Inflammatory macrophage treated with lipopolysaccharide for 1 hour (primary cell): ENCODE data around the gene NPFF.
"Not testable (repeated sequence)": the region's sequence is repeated elsewhere in the genome, so short reads cannot be mapped to it uniquely, and the experiment has no call there.

ENCODE experiments used
- DNase-seq, 2 donors: peaks; one replicate each; pipeline ENCODE4 v3.0.0-alpha.2; 2020 to 2022

The NPFF gene

DNA sequence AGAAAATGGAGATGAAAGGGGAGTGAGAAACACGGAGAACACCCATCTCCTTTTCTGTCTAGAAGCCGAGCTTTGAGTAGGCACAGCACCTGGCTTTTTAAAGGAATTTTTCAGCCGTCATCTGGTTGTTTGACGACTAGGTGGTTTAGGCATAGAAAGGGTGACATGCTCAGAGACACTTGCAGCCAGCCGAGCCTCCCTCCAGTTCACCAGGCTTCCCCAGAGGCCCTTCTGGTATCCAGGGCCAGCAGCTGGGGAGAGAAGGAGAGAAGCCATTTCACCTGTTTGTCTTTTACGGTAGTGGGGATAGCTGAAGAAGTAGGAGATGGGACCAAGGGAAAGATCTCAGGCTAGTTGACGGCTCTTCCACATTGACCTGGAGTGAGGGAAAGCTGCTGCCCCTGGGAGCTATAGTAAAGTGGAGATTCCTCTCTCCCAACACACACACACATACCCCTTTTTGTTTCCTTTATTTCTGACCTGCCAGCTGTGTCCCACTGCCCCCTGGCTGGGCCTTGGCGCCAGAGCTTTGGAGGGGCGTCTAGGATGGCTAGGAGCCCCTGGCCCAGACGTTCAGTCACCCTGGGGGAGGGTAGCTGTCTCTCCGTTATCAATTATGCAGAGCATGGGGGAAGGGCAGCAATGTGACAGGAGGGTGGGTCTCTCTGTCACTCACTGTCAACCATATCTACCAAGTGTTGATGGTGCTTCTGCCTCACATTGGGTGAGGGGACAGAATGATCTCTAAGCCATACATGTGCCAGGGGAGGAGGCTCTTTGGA is 13.5 kb downstream of the NPFF start:
- no peak for DNase-seq

DNA sequence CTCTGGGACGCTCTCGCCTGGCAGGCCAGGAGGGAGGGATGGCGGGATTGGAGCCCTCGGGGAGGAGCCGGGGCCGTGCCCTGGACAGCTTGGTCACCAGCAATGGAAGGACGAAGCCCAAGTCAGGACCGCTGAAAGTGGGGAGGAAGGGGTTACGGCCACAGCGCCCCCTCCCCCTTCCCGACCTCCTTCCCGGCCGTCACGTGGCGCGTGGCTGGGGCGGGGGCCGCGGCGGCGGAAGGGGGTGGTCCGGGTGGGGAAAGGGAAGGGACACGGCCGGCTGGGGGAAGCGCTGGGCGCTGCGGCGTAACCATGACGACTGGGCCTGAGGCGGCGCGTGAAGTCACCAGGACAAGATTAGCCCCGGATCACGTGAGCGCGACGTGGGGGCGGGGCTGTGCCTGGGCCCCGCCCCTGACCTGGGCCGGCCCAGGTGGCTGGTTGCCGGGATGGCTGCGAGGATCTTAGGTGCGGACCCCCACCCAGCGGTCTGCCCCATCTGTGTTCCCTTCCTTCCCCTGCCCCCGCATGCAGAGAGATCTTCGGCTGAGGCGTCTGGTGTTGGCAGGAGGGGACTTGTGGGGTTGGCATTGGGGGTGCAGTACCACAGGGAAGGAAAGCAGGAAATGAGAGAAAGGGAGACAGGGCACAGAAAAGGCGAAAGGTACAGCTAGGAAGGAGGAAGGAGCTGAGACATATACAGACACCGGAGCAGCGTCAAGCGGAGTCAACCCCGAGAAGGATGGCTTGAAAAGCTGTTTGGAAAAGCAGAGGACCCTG is 14.3 kb downstream of the NPFF start:
- DNase-seq, result peak; percentile 72 to 83

DNA sequence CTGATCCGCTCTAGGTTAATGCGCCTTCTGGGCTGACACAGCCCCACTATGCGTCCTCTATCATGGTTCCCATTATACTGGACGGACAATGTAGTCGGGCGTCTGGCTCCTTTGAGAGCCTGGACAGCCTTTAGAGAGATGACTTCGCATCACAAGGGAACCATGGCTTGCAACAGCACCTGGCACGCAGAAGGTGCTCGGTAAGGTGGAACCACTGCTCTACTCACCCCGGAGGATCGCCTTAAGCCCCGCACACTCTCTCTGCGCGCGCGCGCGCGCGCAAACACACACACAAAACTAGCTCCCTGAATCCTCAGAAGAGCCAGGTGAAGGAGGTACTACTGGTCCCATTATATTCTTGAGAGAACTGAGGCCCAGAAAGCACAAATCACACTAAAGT is 15.1 kb downstream of the NPFF start:
- no peak for DNase-seq

DNA sequence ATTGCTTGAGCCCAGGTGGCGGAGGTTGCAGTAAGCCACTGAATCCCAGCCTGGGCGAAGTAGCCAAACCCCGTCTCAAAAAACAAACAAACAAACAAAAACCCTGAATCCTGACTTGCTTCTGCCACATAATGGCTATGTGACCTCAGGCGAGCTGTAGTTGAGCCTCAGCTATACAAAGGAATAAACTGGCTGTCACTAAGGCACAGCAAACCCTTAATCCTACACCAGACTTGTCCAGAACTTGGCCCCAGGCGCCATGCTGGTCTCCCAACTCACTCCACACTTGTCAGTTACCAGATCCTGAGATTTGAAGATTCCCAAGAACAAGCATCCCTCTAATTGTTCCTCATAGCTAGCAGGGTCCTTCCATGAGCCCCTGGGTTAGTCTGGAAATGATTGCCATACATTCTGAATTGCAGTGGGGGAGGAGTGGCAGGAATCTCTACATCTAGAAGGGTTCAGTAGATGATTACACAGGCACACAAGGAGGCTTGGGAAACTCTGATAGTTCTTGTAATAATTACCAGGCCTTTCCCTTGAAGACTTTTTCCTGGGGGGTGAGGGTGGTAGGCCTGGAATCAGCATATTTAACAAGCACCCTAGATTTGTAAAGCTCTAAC is 17.9 kb downstream of the NPFF start:
- DNase-seq, result no peak

DNA sequence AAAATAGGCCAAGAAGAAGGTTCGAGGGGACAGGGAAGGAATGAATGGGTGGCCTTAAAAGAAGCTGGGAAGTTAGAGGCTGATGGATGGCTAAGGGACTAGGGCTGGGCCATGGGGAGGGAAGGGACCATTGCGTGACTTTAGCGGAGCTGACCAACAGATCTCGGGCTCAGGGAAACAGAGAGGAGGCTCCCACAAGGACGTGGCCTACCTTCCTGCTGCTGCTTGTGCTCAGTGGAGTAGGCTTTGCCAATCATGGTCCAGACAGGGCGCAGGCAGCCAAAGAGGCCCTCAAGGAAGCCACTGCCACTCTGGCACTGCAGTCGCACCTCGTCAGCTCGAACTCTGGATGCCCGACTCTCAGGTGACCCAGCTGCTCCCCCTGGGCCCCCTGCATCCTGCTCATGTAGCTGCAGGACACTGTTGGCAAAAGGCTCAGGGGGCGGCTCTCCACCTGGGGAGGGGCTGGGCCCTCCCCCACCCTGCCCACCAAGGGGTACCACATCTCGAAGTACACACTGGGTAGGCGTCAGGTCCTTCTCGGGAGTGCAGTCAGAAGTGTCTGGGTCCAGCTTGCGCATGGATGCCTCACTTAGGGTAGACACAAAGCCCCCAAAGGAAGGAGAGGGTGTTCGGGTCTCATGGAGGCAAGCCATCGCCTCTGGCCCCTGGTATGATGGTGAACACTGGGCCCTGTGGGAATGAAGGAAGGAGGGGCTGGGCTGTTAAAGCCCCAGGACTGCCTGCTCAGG is 20.4 kb downstream of the NPFF start:
- DNase-seq, result no peak

DNA sequence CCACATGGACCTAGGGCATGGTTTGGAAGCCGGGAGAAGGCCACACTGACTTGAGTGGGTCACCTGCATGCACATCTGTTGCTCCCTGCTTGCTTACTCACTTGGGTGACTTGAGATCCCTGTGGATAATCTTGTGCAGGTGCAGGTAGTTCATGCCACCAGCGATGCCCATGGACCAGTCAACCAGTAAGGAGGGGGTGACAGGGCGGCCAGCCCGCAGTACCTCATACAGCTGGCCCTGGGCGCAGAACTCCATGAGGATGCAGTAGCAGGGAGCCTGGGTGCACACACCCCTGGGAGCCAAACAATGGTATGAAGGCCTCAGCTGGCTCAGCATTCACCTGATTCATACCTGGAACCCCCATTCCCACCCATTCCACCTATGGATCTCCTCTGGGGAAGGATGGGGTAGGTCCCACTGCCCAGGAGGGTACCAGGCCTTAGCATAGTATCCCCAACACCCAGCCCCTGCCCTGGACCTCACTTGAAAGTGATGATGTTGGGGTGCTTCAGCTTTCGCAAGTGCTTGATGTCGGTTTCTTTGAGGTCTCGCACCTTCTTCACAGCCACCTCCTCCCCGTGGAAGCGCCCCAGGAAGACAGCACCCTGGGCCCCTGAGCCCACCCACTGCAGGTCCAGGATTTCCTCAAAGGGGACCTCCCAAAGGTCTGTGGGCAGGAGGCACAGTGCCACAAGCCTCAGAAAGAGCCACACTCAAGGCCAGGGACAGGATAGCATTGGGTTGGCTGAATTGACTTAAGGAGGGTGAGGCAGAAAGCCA is 21.1 kb downstream of the NPFF start:
- DNase-seq, result no peak

DNA sequence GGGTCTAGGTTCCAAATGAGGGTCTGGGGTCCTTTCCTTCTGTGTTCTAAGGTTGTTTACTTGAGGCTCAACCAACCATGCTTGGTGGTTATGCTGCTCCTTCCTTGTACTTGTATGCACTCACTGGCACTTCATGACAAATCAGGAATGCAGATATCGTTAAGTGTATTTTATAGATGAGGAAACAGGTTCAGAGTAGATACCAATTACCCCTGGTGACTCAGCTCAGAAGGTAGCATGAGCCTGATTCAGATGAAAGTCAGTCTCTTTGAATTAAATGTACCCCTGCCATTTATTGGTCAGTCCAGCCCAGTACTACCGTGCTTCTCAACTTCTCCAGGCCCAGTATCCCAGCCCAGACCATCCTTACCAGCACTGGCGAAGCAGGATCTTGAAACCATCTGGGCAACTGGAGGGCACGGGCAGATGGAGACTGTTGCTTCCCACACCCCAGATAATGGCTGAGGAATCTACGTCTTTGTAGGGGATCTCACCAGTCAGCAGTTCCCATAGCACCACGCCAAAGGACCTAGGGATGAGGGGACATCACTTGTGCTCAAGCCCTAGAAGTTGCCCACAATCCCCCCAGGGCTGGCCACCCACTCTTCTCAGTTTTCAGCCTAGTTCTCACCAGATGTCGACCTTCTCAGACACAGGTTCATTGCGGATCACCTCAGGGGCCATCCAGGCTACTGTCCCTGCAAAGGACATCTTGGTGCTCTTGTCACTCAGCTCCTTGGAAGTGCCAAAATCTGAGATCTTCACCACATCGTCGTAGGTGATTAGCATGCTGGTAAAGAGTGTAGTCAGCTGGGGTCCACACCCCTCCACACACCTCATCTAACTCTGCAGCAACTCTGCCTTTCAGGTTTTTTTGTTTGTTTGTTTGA is 22.4 kb downstream of the NPFF start:
- no peak for DNase-seq

DNA sequence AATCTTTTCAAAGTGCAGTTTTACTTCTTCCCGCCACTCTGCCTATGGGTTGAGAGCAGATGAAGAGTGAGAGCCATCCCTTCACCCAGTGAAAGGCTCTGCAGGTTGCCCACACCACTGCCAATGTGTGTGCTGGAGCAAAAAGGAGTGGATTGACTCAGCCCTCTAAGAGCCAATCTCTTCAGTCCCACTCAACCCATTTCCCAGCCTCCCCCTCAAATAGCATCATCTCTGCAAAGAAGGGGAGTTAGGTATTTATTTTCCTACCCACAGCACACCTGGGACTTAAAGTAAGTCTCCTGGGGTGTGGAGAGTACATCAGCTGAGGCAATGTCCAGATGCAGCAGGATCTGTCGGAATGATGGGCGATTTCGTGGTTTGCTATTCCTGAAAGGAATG is 23.3 kb downstream of the NPFF start:
- DNase-seq, result no peak

DNA sequence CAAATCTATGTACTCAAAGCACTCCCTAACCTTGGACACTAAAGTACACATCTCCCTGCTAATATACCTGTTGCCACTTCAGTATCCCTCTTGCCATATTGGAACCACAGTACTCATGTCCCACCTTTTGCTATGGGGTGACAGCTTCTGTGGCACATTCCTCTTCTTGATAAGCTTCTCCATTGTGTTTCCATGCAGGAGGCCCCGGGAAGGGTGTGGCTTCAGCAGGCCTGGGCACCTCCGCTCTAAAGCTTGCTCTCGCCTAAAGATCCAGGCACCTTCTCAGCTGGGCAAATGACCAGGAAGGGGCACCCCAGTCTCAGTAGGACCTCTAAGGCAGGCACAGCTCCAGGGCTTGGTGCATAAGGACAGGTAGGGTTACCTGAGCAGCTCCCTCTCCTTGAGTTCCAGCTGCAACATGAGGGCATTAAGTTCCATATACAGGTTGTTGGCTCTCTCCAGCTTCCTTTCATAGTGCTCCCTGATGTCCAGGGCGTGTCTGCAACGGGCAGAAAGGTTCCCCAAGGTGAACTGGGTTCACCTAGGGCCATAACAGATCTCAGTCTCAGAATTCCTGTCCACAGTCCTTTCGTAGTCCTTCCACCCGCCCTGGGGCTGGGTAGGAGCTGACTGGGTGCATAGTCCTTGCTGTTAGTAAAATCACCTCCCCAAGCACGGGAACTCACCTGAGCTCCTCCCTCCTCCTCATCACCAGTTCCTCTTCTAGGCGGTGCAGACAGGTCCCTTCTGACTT is 23.9 kb downstream of the NPFF start:
- no peak for DNase-seq

DNA sequence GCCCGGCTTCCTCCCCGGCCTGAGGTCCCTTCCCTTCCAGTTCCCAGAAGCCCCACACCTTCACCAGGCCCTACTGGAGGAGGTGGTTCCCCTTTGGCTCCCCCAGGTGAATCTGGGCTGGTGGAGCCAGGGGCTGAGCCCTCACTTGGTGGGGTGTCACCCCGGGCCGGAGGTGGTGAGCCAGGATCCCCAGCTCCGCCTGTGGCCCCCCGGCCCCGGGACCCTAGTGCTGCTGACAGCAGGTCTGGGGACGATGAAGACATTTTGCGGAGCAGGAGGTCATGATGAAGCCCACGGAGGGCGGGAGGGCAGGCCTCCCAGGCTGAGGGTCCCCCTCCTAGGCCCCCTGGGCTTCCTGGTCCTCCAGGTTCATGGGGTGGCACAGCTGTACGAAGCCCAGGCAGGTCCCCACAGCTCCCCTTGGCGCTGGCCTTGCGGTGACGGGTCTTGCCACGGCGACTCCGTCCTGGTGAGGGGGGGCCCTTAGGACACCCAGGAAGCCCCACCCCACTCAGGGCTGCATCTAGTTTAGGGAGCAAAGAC is 24.6 kb downstream of the NPFF start:
- DNase-seq, result no peak

DNA sequence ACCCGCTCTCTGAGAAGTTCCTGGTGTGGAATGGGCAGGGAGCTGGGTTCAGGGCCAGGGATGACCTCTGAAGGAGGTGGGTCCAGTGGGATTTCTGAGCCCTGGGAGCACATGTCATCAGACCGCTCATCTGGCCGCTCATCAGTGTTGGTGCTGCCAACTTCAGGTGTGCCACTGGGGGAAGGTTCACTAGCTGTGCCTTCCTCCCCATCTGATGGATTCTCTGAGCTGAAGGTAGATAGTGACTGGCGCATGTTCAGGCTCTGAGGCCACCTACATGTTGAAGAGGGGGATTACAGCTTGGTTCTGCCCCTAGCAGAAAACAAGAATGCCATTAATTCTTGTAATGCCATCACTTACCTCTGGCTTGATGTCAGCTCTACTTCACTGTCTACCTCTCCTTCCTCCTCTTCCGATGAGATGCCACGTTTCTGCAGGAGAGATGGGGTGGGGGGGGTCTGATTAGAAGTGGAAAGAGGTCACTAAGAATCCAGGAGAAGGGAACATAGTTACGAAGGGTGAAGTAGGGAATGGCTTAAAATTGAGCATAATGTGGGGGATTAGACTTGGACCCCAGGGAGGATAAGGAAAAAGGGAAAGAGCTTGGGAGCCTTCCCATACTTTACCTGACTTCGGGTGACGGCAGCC is 25.2 kb downstream of the NPFF start:
- DNase-seq, result no peak

DNA sequence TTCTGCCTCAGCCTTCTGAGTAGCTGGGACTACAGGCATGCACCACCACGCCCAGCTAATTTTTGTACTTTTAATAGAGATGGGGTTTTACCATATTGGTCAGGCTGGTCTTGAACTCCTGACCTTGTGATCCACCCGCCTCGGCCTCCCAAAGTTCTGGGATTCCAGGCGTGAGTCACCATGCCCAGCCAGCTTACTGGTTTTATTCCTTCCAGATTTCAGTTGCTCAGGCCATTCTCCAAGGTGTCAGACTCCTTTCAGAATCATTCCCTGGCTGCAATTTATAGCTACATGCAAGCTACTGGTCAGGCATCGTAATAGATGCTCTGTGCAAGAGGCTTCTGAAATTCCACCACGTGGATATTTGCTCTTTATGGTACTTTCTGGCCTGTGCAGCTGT is 25.8 kb downstream of the NPFF start:
- DNase-seq, result not testable (repeated sequence)

DNA sequence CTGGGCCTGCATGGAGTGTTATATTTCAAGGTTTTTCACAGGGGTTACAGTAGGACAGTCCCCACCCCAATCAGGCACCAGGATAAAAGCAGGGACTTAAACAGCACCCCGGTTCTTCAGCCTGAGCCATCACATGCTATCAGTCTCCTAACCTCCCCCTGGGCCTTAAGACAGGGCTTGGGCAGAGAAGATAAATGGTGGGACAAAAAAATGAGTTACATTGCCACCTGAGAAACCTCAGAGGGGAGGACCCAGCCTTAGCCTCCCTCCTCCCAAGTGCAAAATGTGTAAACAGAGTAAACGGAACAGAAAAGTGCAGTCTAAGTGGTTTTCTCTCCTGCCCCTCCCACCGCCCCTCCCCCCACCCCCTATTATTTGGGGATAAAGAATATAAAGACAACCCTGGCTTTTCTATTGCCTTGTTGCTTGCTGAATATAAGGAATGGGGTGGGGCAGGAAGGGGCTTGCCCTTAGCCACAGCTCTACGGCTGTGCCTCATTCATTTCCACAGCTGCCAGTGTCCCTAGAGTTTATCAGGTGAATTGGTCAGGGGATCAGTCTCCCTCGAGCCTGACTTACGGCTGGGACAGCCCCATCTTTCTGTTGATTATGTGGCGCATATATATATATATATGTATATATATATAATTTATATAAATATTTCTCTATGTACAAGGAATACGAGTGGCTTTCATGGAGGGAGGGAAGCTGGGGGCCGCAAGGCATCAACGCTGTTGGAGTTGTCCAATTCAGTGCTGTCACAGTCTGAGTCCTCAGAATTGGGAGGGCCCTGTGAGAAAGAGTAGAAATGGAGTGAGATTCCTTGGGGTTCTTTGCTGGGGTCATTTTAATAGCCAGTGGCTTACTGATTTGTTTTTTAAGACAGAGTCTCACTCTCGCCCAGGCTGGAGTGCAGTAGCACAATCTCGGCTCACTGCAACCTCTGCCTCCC is 26.5 kb downstream of the NPFF start:
- DNase-seq, result no peak

DNA sequence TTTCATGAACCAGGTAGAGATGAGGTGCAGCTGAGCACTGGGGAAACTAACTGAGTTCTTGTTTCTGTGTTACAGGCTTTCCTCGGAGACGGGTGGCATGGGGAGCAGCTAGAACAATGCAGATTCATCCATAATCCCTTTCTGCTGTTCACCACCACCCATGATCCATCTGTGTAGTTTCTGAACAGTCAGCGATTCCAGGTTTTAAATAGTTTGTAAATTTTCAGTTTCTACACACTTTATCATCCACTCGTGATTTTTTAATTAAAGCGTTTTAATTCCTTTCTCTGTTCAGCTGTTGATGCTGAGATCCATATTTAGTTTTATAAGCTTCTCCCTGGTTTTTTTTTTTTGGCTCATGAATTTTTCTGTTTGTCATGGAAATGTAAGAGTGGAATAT is 28.0 kb downstream of the NPFF start:
- no peak for DNase-seq

DNA sequence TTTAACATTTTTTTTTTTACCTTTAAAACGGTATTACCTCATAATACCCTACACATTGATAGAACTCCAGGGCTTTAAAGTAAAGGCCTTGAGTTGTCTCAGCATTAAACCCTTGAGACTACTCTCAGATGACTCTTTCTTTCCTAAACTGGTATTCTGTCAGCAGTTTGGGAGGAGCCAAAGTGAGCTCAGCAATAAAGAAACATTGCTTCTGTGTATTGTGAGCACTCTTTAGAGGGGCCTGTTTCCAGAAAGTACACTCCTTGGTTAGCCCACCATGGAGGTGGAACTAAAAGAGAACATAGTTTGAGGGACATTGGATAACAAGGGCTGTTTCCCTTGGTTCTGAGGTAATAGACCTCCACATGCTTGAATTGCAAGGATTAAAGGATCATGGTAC is 28.4 kb downstream of the NPFF start:
- no peak for DNase-seq

DNA sequence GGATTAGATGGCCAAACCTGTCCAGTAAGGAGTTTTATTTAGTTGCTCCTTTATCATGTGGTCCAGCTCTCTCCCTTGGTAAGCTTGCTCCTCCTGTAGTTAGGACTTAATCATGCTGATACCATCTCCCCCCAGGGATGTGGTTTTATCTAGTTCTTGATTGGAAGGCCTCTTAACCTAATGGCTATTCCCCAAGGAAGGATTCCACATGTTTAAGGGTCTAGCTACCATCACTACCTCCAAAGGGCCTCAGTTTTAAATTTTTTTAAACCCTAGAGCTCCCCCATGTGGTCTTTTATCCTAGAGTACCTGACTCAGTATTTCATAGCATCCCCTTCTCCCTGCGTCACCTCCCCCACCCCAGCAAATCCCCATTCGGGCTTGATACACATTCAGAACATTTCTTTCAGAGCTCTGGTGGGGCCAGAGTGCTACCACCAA is 30.5 kb downstream of the NPFF start:
- peak in 1 of 2 donors; percentile 18 for DNase-seq

DNA sequence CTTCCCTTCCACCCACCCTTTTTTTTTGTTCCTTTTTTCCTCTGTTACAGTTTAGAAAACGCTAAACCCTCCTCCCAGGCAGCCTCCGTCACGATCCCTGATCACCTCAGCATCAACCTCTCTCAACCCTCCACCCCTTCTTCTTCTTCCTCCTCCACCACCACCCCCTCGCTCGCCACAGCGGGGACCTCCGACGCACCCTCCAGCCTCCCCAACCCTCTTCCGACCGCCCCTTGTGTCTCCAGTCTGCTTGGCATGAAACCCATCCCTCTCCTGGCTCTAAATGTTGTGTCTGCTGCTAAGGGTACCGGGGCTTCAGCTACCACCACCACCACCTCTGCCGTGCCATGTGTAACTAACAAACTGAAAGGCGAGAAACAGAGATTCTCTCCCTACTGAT is 32.5 kb downstream of the NPFF start:
- peak; percentile 13 to 20 for DNase-seq

DNA sequence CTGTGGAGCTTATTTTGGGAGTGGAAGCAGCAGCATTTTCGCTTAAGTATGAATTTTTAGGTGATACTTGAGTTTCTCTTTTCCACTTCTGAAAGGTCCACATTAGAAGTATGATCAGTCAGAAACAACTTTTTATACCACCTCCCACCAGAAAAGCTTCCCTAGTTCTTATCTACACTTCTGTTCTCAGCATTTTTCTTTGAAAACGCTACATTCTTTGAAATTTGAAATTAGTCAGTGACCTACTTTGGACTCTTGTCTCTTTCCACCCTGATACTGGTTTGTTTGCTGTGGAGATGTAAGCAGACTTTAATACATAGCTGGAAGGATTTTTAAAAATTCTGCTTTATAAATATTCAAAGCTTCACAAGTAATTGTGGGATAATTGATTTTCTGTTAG is 33.2 kb downstream of the NPFF start:
- DNase-seq, result no peak
